ENCODE results near the gene PNMA5. TPM values are rescaled to one million over a fixed set of nuclear protein-coding genes. Genes with fewer than 3 reads are reported as not detected.
"Not testable (repeated sequence)": the region's sequence is repeated elsewhere in the genome, so short reads cannot be mapped to it uniquely, and the experiment has no call there.

The PNMA5 gene
- total RNA-seq (not detected), polyA plus RNA-seq (not detected)

- ATAC-seq (no peak), DNase-seq (peak in 1 of 6 donors; percentile 29), FAIRE-seq (no peak)
- no peak within 1 kb of the TSS for H3K4me3 ChIP-seq
- H3K9me3 ChIP-seq = no peaks in the 10 kb centered on the region
- TF ChIP-seq CTCF (IDR thresholded peaks at IDR 0.05) = no peak
- 90 to 94% methylated on average over 29 to 31 of the region's 31 CpGs for WGBS, 2 donors
- H3K27ac ChIP-seq = no peak within 1 kb of the TSS
- H3K4me1 ChIP-seq = no peaks in the 10 kb centered on the region
- intact Hi-C loops (cut with DNase I) = no loop called here
- H3K27me3 ChIP-seq = peaks cover 0 to 9% (median 0%) of the 10 kb centered on the region in 4 donors
- H3K36me3 ChIP-seq = no peaks in the 10 kb centered on the region
These were observed at the start of gene PNMA5 for GRCh38 chrX:152993933-152994332. PNMA5 (minus strand) TSS chrX:152994116; CDS start chrX:152991598, 2,518 bp downstream.

- Histone ChIP-seq H3K4me1 (no peaks in the 10 kb centered on the region), H3K36me3 (no peaks in the 10 kb centered on the region), H3K9me3 (no peaks in the 10 kb centered on the region), H3K27ac (peak overlapping the region in 1 of 4 donors; percentile 13), H3K4me3 (peak overlapping the region in 2 of 4 donors; percentile 16 to 34), H3K27me3 (peaks cover 0 to 2% (median 0%) of the 10 kb centered on the region in 4 donors)
- no peak for FAIRE-seq
- peak; percentile 47 to 73 (median 63) for TF ChIP-seq CTCF (IDR thresholded peaks at IDR 0.05)
- intact Hi-C loops (cut with DNase I) = no loop called here
- ATAC-seq = peak; percentile 88 to 98 (median 94)
- 21 to 42% methylated on average over 64 of the region's 64 CpGs for WGBS, 2 donors
- peak; percentile 42 to 89 (median 79) for DNase-seq
These were observed 38.6 kb upstream of the PNMA5 start for GRCh38 chrX:153032397-153033118.

GRCh38 chrX:153030801-153031200 is 36.9 kb upstream of the PNMA5 start:
- intact Hi-C loops (cut with DNase I) = no loop called here
- ATAC-seq (no peak), DNase-seq (peak in 2 of 6 donors; percentile 44 to 73), FAIRE-seq (no peak)
- no peak for TF ChIP-seq CTCF (IDR thresholded peaks at IDR 0.05)
- H3K9me3 ChIP-seq = no peaks in the 10 kb centered on the region
- 75 to 78% methylated on average over 9 to 12 of the region's 12 CpGs for WGBS, 2 donors
- no peaks in the 10 kb centered on the region for H3K4me1 ChIP-seq
- H3K36me3 ChIP-seq = no peaks in the 10 kb centered on the region
- H3K4me3 ChIP-seq = no peak overlapping the region
- H3K27me3 ChIP-seq = no peaks in the 10 kb centered on the region
- no peak overlapping the region for H3K27ac ChIP-seq

GRCh38 chrX:153029875-153030274 is 36.0 kb upstream of the PNMA5 start:
- no peak for ATAC-seq
- DNase-seq = peak in 2 of 6 donors; percentile 45 to 69
- no peaks in the 10 kb centered on the region for H3K27me3 ChIP-seq
- H3K27ac ChIP-seq = no peak overlapping the region
- intact Hi-C loops (cut with DNase I) = no loop called here
- no peaks in the 10 kb centered on the region for H3K9me3 ChIP-seq
- WGBS, 2 donors = 78 to 83% methylated on average over 11 of the region's 11 CpGs
- H3K4me1 ChIP-seq = no peaks in the 10 kb centered on the region
- no peak for FAIRE-seq
- no peak for TF ChIP-seq CTCF (IDR thresholded peaks at IDR 0.05)
- H3K4me3 ChIP-seq = no peak overlapping the region
- no peaks in the 10 kb centered on the region for H3K36me3 ChIP-seq

- no peak for DNase-seq
- intact Hi-C loops (cut with DNase I) = no loop called here
- no peaks in the 10 kb centered on the region for H3K36me3 ChIP-seq
- H3K4me1 ChIP-seq = no peaks in the 10 kb centered on the region
- no peak overlapping the region for H3K27ac ChIP-seq
- no peaks in the 10 kb centered on the region for H3K9me3 ChIP-seq
- TF ChIP-seq CTCF (IDR thresholded peaks at IDR 0.05) = no peak
- no peak for FAIRE-seq
- 71 to 73% methylated on average over 2 of the region's 2 CpGs for whole genome bisulfite sequencing, 2 donors
- H3K27me3 ChIP-seq = peaks cover 0 to 4% (median under 1%) of the 10 kb centered on the region in 4 donors
- no peak overlapping the region for H3K4me3 ChIP-seq
- ATAC-seq = no peak
These were observed 35.2 kb upstream of the PNMA5 start for GRCh38 chrX:153029162-153029561.

- ATAC-seq; H3K9me3 ChIP-seq; H3K27me3 ChIP-seq; H3K36me3 ChIP-seq; H3K4me1 ChIP-seq; intact Hi-C loops (cut with DNase I); H3K4me3 ChIP-seq; FAIRE-seq; H3K27ac ChIP-seq: not testable (repeated sequence)
- peak in 1 of 6 donors; percentile 35 for DNase-seq
- WGBS, 2 donors = 69 to 79% methylated on average over 9 to 11 of the region's 11 CpGs
These were observed 34.6 kb upstream of the PNMA5 start for GRCh38 chrX:153028487-153028886.

- H3K4me1 ChIP-seq; H3K4me3 ChIP-seq; DNase-seq; FAIRE-seq; H3K36me3 ChIP-seq; H3K9me3 ChIP-seq; H3K27ac ChIP-seq; ATAC-seq; intact Hi-C loops (cut with DNase I): not testable (repeated sequence)
- H3K27me3 ChIP-seq = peaks cover 0 to 15% (median 5%) of the 10 kb centered on the region in 4 donors
- 89 to 94% methylated on average over 2 of the region's 2 CpGs for WGBS, 2 donors
These were observed 32.6 kb upstream of the PNMA5 start for GRCh38 chrX:153026501-153026900.
